Neural progenitor cell (in vitro differentiated cells): Measurements from ENCODE around the gene ALX1. TPM values are rescaled to one million over a fixed set of nuclear protein-coding genes. Genes with fewer than 3 reads are reported as not detected.

ENCODE experiments used
- DNase-seq: peaks from one replicate; pipeline ENCODE4 v3.0.0-alpha.2; 2016; ENCODE audit warnings: low spot score
- H2AFZ ChIP-seq: fragments of 200-600 bp; sonication (generic); replicated peaks from 2 replicates; pipeline ENCODE4 v1.6.1; 2016; ENCODE audit warnings: antibody characterized with exemption
- H3F3A ChIP-seq: fragments of 200-600 bp; sonication (generic); 2 replicates; pipeline ENCODE4 v1.6.1; 2016; ENCODE audit warnings: antibody characterized with exemption, low read depth
- H3K27ac ChIP-seq: fragments of 200-600 bp; sonication (generic); 2 replicates; pipeline ENCODE4 v1.5.1; 2016; ENCODE audit warnings: mild to moderate bottlenecking
- H3K27me3 ChIP-seq: fragments of 200-600 bp; sonication (generic); 2 replicates; pipeline ENCODE4 v1.6.1; 2016; ENCODE audit warnings: mild to moderate bottlenecking, moderate library complexity
- H3K36me3 ChIP-seq: fragments of 200-600 bp; sonication (generic); 2 replicates; pipeline ENCODE4 v1.5.1; 2016
- H3K4me1 ChIP-seq: fragments of 200-600 bp; sonication (generic); 2 replicates; pipeline ENCODE4 v1.6.1; 2016; ENCODE audit warnings: mixed run types
- H3K4me2 ChIP-seq: fragments of 200-600 bp; sonication (generic); 2 replicates; pipeline ENCODE4 v1.6.1; 2016
- H3K4me3 ChIP-seq: fragments of 200-600 bp; sonication (generic); 2 replicates; pipeline ENCODE4 v1.5.1; 2016
- H3K79me2 ChIP-seq: fragments of 200-600 bp; sonication (generic); 2 replicates; pipeline ENCODE4 v1.6.1; 2016; ENCODE audit warnings: low read depth
- H3K9ac ChIP-seq: fragments of 200-600 bp; sonication (generic); 2 replicates; pipeline ENCODE4 v1.6.1; 2016
- H3K9me3 ChIP-seq: fragments of 200-600 bp; sonication (generic); 2 replicates; pipeline ENCODE4 v1.5.1; 2016; ENCODE audit warnings: low read depth
- H4K20me1 ChIP-seq: fragments of 200-600 bp; sonication (generic); 2 replicates; pipeline ENCODE4 v1.6.1; 2016; ENCODE audit warnings: low read depth
- H3K27ac Mint-ChIP-seq: 3 replicates; pipeline ENCODE4 v1.8.0; 2021; ENCODE audit warnings: mixed read lengths
- H3K27me3 Mint-ChIP-seq: 2 replicates; pipeline ENCODE4 v1.8.0; 2022; ENCODE audit warnings: low read depth, mild to moderate bottlenecking, inconsistent platforms, moderate library complexity, mixed read lengths; ENCODE audit not compliant: insufficient read depth
- H3K36me3 Mint-ChIP-seq: 3 replicates; pipeline ENCODE4 v1.8.0; 2021; ENCODE audit warnings: mixed read lengths
- H3K4me1 Mint-ChIP-seq: 3 replicates; pipeline ENCODE4 v1.8.0; 2021; ENCODE audit warnings: mixed read lengths
- H3K4me3 Mint-ChIP-seq: 3 replicates; pipeline ENCODE4 v1.8.0; 2021; ENCODE audit warnings: mild to moderate bottlenecking, moderate library complexity, mixed read lengths
- H3K9me3 Mint-ChIP-seq: 3 replicates; pipeline ENCODE4 v1.8.0; 2020; ENCODE audit warnings: mixed read lengths
- EZH2 ChIP-seq: fragments of 200-600 bp; sonication (generic); IDR thresholded peaks from 2 replicates; pipeline ENCODE4 v1.6.1; 2017; ENCODE audit warnings: antibody characterized with exemption, mild to moderate bottlenecking, moderate library complexity
- EZH2phosphoT487 ChIP-seq: fragments of 200-600 bp; sonication (generic); IDR thresholded peaks from 2 replicates; pipeline ENCODE4 v1.6.1; 2017; ENCODE audit warnings: antibody characterized with exemption
- total RNA-seq: library from RNA; depleted of rRNA; stranded (reverse); fragments of >200 nt; gene quantifications from 2 replicates; pipeline ENCODE4 v1.2.3, GENCODE V29; 2015; ENCODE audit warnings: low replicate concordance
- TF ChIP-seq, protein P1 (sequence below): fragments of 200-600 bp; sonication (generic); IDR thresholded peaks from 2 replicates; pipeline ENCODE4 v1.5.1; 2017; ENCODE audit warnings: antibody characterized with exemption, mild to moderate bottlenecking

Gene ALX1
- total RNA-seq, 1 donor from 2014 or later: 5.6 TPM

GRCh38 chr12:85278598-85279448 lies 1.2 kb upstream of the ALX1 start:
- Histone ChIP-seq H3K36me3 (no peaks in the 10 kb centered on the region), H2AFZ (peak overlapping the region; percentile 100), H3K27me3 (peaks cover 77% of the 10 kb centered on the region), H3K9me3 (no peaks in the 10 kb centered on the region), H3K9ac (no peak overlapping the region), H3F3A (peaks cover 24% of the 10 kb centered on the region), H3K27ac (no peak overlapping the region), H3K4me2 (peak overlapping the region; percentile 93), H3K79me2 (no peaks in the 10 kb centered on the region), H3K4me1 (peaks cover 19% of the 10 kb centered on the region), H3K4me3 (peak overlapping the region; percentile 71), H4K20me1 (no peaks in the 10 kb centered on the region)
- peak; percentile 13 for DNase-seq
- Mint-ChIP-seq H3K27me3 (peaks cover 63% of the 10 kb centered on the region), H3K9me3 (peaks cover 6% of the 10 kb centered on the region), H3K4me1 (peaks cover 18% of the 10 kb centered on the region), H3K36me3 (peaks cover 2% of the 10 kb centered on the region), H3K27ac (no peak overlapping the region), H3K4me3 (peak overlapping the region; percentile 94)
- TF ChIP-seq EZH2phosphoT487 (peak; percentile 63), EZH2 (peak; percentile 86)
- TF ChIP-seq, protein P1, sequence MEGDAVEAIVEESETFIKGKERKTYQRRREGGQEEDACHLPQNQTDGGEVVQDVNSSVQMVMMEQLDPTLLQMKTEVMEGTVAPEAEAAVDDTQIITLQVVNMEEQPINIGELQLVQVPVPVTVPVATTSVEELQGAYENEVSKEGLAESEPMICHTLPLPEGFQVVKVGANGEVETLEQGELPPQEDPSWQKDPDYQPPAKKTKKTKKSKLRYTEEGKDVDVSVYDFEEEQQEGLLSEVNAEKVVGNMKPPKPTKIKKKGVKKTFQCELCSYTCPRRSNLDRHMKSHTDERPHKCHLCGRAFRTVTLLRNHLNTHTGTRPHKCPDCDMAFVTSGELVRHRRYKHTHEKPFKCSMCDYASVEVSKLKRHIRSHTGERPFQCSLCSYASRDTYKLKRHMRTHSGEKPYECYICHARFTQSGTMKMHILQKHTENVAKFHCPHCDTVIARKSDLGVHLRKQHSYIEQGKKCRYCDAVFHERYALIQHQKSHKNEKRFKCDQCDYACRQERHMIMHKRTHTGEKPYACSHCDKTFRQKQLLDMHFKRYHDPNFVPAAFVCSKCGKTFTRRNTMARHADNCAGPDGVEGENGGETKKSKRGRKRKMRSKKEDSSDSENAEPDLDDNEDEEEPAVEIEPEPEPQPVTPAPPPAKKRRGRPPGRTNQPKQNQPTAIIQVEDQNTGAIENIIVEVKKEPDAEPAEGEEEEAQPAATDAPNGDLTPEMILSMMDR: no peak

DNA sequence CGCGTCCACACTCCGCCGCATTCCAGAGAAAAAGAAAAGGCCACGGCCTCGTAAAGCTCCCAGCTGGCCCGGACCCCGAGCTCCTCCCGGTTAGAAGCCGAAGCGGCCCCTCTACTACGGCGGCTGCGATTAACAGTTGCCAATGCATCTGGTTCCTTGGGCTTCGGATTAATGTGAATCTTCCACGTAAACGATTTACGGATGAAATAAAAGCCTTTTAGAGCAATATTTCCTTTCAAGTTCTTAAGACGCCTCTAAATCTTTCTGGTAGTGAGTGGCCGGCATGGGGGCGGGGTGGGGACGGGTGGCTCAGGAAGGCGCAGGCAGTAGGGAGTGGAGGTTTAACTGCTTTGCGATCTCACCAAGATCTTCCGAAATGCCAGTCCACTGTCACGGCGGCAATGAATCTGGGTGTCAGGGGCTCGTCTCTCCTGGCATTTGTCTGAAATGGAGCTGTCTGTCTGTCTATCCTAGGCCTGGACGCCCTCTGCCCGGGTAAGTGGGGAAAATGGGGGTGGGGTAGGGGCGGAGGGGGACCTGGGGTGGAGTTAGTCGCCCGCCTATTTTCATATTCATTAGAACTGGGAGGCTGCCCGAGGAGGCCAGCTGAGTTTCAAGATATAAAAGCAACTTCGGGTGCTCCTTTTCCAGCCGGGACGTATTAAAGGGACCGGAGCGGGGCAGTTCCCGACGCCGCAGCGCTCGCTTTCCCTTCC lies 413 bp upstream of the ALX1 start:
- Mint-ChIP-seq H3K9me3 (peaks cover 6% of the 10 kb centered on the region), H3K4me1 (peaks cover 13% of the 10 kb centered on the region), H3K27ac (no peak overlapping the region), H3K4me3 (peak overlapping the region; percentile 94), H3K27me3 (peaks cover 55% of the 10 kb centered on the region), H3K36me3 (peaks cover 2% of the 10 kb centered on the region)
- H4K20me1 ChIP-seq: no peaks in the 10 kb centered on the region
- peak overlapping the region; percentile 71 for H3K4me3 ChIP-seq
- no peaks in the 10 kb centered on the region for H3K9me3 ChIP-seq
- H3K36me3 ChIP-seq: no peaks in the 10 kb centered on the region
- H3K4me2 ChIP-seq: peak overlapping the region; percentile 93
- TF ChIP-seq, protein P1: no peak
- peak; percentile 42 for TF ChIP-seq EZH2phosphoT487
- TF ChIP-seq EZH2: peak; percentile 46
- H3K27ac ChIP-seq: no peak overlapping the region
- peaks cover 19% of the 10 kb centered on the region for H3K4me1 ChIP-seq
- H2AFZ ChIP-seq: peak overlapping the region; percentile 100
- peak; percentile 71 for DNase-seq
- no peak overlapping the region for H3K9ac ChIP-seq
- H3K79me2 ChIP-seq: no peaks in the 10 kb centered on the region
- H3K27me3 ChIP-seq: peaks cover 69% of the 10 kb centered on the region
- H3F3A ChIP-seq: peaks cover 24% of the 10 kb centered on the region

DNA sequence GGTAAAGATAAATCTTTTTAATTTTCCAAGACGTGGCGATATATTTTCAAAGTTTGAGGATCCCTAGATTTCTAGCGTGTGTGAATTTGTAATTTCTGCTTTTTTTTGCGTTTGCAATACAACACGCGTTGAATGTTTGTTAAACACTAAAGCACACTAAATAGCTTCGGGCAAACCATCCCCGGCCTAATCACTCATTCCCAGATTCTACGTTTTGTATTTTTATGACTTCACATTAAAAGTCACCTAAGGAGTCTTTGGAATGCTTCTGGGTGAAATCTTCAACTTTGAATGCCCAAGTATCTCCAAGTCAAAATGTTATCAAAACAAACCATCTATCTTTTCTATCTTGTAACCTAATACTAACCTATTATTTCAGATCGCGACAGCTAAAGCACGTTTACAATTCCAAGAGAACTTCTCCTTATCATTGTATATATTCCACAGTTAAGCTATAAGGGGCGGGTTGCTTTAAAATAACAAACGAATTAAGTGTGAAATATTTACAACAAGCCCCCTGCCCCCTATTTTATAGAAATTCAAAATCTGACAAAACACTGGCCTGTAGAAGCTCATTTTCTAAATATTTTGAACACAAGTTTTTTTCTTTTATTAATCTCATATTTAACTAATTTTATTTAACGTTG lies 1.1 kb downstream of the ALX1 start:
- TF ChIP-seq EZH2phosphoT487 (no peak), EZH2 (no peak)
- TF ChIP-seq, protein P1: no peak
- Histone ChIP-seq H3K4me3 (peak overlapping the region; percentile 71), H3K27ac (peak overlapping the region; percentile 77), H4K20me1 (no peaks in the 10 kb centered on the region), H3K27me3 (peaks cover 54% of the 10 kb centered on the region), H2AFZ (peak overlapping the region; percentile 100), H3F3A (peaks cover 24% of the 10 kb centered on the region), H3K9me3 (no peaks in the 10 kb centered on the region), H3K9ac (peak overlapping the region; percentile 54), H3K4me2 (peak overlapping the region; percentile 93), H3K79me2 (no peaks in the 10 kb centered on the region), H3K4me1 (peaks cover 19% of the 10 kb centered on the region), H3K36me3 (no peaks in the 10 kb centered on the region)
- Mint-ChIP-seq H3K4me3 (peak overlapping the region; percentile 94), H3K27ac (no peak overlapping the region), H3K9me3 (peaks cover 6% of the 10 kb centered on the region), H3K36me3 (peaks cover 2% of the 10 kb centered on the region), H3K4me1 (peaks cover 13% of the 10 kb centered on the region), H3K27me3 (peaks cover 47% of the 10 kb centered on the region)
- no peak for DNase-seq
